Measurements from ENCODE around the gene TUBA4B.

The TUBA4B gene

DNA sequence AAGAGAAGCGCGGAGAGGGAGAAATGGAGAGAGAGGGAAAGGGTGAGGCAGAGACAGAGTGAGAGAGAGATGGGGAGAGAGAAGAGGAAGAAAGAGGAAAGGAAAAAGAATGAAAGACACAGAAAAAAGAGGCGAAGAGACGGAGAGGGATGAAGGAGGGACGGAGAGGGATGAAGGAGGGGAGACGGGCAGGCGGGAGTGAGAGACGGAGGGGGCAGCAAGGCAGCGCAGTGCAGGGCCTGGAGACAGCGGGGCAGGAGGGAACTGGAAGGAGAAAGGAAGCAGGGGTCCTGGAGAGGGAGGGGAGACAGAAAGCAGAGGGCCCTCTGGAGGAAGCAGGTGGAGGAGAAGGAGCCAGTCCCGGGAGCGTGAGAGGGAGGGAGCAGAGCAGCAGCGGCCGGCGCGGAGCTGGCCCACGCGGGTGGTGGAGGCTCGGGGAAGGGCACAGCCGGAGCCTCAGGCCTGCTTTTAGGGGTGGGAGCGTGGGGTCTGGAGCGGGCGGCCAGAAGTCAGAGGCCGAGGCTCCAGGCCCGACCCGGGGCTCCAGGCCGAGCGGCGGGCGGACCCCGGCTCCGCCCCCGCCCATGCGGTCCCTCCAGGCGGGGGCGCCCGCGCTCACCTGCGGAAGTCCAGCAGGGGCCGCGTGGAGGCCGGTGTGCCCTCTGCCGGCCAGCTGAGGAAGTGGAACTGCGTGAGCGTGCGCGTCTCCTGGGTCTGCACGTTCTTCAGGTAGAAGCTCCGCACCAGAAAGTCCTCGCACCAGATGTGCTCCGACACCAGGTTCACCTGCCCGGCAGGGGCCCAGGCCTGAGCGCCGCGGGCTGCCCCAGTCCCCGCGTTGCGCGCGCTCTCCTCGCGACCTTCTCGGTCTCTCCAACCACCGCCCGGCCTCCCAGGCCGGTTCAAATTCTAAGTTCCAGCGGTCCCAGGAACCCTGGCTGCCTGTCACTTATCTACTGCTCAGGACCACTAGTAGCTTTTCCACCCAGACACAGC lies 41.6 kb downstream of the TUBA4B start:
- no peak for TF ChIP-seq NFIC (IDR thresholded peaks at IDR 0.05)
- peak; percentile 78 for TF ChIP-seq RAD21 (IDR thresholded peaks at IDR 0.05; ENCODE audit: low read depth)
- peak; percentile 93 for TF ChIP-seq ZBTB7A (IDR thresholded peaks at IDR 0.05; ENCODE audit: low read depth)
- TF ChIP-seq YY1 (IDR thresholded peaks at IDR 0.05; ENCODE audit: low read depth): 0 out of 2 replicates have a peak, but pooled peaks have one; percentile 22
- 0 out of 2 replicates have a peak, but pooled peaks have one; percentile 30 for TF ChIP-seq TAF1 (IDR thresholded peaks at IDR 0.05; ENCODE audit: low read depth)
- no peak for TF ChIP-seq FOXM1 (IDR thresholded peaks at IDR 0.05; ENCODE audit: borderline replicate concordance, low read depth)
- TF ChIP-seq EP300 (IDR thresholded peaks at IDR 0.05; ENCODE audit: borderline replicate concordance): no peak
- peak; percentile 78; the same call in 1 of the 2 replicates for TF ChIP-seq EGR1 (IDR thresholded peaks at IDR 0.05)
- no peak for TF ChIP-seq CEBPB (IDR thresholded peaks at IDR 0.05)
- TF ChIP-seq TEAD4 (IDR thresholded peaks at IDR 0.05): peak; percentile 13; the same call in 1 of the 2 replicates
- TF ChIP-seq, protein P1, sequence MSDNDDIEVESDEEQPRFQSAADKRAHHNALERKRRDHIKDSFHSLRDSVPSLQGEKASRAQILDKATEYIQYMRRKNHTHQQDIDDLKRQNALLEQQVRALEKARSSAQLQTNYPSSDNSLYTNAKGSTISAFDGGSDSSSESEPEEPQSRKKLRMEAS (IDR thresholded peaks at IDR 0.05): peak; percentile 96
- TF ChIP-seq, protein P2, sequence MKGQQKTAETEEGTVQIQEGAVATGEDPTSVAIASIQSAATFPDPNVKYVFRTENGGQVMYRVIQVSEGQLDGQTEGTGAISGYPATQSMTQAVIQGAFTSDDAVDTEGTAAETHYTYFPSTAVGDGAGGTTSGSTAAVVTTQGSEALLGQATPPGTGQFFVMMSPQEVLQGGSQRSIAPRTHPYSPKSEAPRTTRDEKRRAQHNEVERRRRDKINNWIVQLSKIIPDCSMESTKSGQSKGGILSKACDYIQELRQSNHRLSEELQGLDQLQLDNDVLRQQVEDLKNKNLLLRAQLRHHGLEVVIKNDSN (IDR thresholded peaks at IDR 0.05): peak; percentile 20; the same call in 1 of the 2 replicates
- TF ChIP-seq, protein P3, sequence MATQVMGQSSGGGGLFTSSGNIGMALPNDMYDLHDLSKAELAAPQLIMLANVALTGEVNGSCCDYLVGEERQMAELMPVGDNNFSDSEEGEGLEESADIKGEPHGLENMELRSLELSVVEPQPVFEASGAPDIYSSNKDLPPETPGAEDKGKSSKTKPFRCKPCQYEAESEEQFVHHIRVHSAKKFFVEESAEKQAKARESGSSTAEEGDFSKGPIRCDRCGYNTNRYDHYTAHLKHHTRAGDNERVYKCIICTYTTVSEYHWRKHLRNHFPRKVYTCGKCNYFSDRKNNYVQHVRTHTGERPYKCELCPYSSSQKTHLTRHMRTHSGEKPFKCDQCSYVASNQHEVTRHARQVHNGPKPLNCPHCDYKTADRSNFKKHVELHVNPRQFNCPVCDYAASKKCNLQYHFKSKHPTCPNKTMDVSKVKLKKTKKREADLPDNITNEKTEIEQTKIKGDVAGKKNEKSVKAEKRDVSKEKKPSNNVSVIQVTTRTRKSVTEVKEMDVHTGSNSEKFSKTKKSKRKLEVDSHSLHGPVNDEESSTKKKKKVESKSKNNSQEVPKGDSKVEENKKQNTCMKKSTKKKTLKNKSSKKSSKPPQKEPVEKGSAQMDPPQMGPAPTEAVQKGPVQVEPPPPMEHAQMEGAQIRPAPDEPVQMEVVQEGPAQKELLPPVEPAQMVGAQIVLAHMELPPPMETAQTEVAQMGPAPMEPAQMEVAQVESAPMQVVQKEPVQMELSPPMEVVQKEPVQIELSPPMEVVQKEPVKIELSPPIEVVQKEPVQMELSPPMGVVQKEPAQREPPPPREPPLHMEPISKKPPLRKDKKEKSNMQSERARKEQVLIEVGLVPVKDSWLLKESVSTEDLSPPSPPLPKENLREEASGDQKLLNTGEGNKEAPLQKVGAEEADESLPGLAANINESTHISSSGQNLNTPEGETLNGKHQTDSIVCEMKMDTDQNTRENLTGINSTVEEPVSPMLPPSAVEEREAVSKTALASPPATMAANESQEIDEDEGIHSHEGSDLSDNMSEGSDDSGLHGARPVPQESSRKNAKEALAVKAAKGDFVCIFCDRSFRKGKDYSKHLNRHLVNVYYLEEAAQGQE (IDR thresholded peaks at IDR 0.05; ENCODE audit: low read depth): no peak
- no peak for TF ChIP-seq CREB1 (IDR thresholded peaks at IDR 0.05; ENCODE audit: low read depth)
- TF ChIP-seq TCF12 (IDR thresholded peaks at IDR 0.05; ENCODE audit: low read depth): no peak

DNA sequence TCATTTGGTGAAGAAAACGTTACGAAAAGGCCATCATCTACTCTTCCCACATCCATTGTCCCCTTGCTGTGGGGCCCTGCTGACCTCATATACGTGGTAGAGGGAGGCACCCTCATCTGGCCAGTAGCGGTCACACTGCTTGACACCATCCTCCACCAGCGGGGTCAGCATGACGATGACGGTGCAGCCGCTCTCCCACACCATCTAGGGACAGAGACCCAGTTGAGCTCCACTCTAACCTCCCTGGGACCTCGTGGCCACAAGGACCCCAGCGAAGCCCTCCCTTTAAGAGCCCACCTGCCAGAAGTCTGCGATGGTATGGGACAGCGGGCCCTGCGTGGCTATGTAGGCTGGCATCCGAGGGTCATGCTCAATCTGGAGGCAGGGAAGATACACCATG lies 43.1 kb downstream of the TUBA4B start:
- TF ChIP-seq ZBTB7A (IDR thresholded peaks at IDR 0.05; ENCODE audit: low read depth) (no peak), EP300 (IDR thresholded peaks at IDR 0.05; ENCODE audit: borderline replicate concordance) (no peak), RAD21 (IDR thresholded peaks at IDR 0.05; ENCODE audit: low read depth) (no peak), CEBPB (IDR thresholded peaks at IDR 0.05) (no peak), YY1 (IDR thresholded peaks at IDR 0.05; ENCODE audit: low read depth) (no peak), NFIC (IDR thresholded peaks at IDR 0.05) (no peak), TAF1 (IDR thresholded peaks at IDR 0.05; ENCODE audit: low read depth) (no peak), EGR1 (IDR thresholded peaks at IDR 0.05) (no peak), CREB1 (IDR thresholded peaks at IDR 0.05; ENCODE audit: low read depth) (no peak), TEAD4 (IDR thresholded peaks at IDR 0.05) (no peak), FOXM1 (IDR thresholded peaks at IDR 0.05; ENCODE audit: borderline replicate concordance, low read depth) (no peak), TCF12 (IDR thresholded peaks at IDR 0.05; ENCODE audit: low read depth) (no peak)
- TF ChIP-seq, protein P1 (IDR thresholded peaks at IDR 0.05): no peak
- TF ChIP-seq, protein P3 (IDR thresholded peaks at IDR 0.05; ENCODE audit: low read depth): no peak
- TF ChIP-seq, protein P2 (IDR thresholded peaks at IDR 0.05): no peak

DNA sequence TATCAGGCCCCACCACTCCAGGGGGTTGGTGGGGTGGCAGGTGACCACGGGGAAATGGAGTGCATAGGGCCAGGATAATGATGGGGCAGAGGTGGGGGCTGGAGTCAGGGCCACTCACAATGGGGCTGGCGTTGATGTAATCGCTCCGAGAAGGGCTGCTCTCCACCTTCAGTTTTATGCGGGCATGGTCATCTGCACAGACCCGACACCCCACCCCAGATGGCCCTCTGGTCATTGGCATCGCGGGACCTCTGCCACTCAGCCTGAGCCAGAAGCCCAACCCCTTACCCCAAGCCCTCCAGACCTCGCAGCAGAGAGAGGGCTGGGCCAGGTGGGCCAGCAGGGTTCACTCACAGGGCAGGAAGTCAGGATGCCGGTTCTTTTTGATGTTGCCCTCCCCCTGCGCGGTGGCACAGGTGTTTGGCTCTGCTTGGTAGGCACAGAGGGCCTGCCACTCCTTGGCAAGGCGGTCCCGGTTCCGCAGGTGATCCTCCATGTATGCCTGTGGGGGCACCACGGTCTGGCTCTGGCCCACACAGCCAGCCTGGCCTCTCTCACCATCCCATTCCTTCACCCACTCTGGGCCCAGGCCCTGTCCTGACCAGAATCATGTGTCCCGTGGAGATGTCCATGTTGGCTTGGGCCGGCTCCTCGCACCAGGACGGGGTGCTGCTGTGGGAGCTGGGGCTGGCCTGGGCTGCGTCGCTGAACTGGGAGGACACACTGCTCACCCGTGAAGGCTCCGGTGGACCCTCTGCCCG lies 43.8 kb downstream of the TUBA4B start:
- no peak for TF ChIP-seq EP300 (IDR thresholded peaks at IDR 0.05; ENCODE audit: borderline replicate concordance)
- TF ChIP-seq CREB1 (IDR thresholded peaks at IDR 0.05; ENCODE audit: low read depth): no peak
- no peak for TF ChIP-seq YY1 (IDR thresholded peaks at IDR 0.05; ENCODE audit: low read depth)
- TF ChIP-seq RAD21 (IDR thresholded peaks at IDR 0.05; ENCODE audit: low read depth): no peak
- no peak for TF ChIP-seq TCF12 (IDR thresholded peaks at IDR 0.05; ENCODE audit: low read depth)
- TF ChIP-seq FOXM1 (IDR thresholded peaks at IDR 0.05; ENCODE audit: borderline replicate concordance, low read depth): no peak

DNA sequence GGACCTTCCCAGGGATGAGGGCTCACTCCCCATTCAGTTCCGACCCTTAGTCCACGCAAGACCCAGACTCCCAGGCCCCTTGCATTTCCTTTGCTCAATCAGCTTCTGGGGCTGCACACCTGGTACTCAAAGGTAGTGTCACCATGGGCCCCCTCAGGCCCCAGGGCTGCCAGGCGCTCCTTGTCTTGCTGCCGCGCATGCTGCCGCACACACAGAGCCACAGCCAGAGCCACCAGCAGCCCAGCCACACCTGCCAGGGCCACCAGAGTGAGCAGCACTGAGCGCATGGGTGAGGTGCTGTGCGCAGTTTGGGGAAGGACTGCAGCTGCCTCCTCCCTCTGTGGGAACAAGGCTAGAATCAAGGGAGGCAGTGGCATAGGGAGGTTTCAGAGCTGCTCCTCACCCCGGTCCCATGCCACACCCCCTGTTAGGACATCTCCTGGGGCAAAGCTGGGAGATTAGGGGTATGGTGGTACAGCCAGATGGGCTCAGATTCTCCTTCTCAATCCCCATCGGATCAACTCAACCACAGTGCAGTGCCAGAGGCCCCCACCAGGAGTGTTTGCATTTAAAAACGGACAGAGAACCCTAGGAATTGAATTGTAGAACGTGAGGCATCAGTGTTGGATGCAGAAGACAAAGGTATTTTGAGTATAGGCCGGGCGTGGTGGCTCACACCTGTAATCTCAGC lies 44.9 kb downstream of the TUBA4B start:
- TF ChIP-seq TAF1 (IDR thresholded peaks at IDR 0.05; ENCODE audit: low read depth) (no peak), ZBTB7A (IDR thresholded peaks at IDR 0.05; ENCODE audit: low read depth) (no peak)
- TF ChIP-seq, protein P1 (IDR thresholded peaks at IDR 0.05): no peak

Data from Ishikawa (cell line).